IPS DF 6.9 (cell line): ENCODE results near the gene FAM171A1.

Experiments used
- DNase-seq: peaks from one replicate; pipeline ENCODE4 v3.0.0-alpha.2; 2013; ENCODE audit warnings: low read depth, low spot score
- H3K27ac ChIP-seq: one replicate; pipeline ENCODE4 v1.5.1; 2013; ENCODE audit warnings: low read length, control low read depth
- H3K27me3 ChIP-seq: 2 replicates; pipeline ENCODE4 v1.6.1; 2013; ENCODE audit warnings: mild to moderate bottlenecking, low read length; ENCODE audit not compliant: control insufficient read depth, insufficient read depth
- H3K36me3 ChIP-seq: 2 replicates; pipeline ENCODE4 v1.6.1; 2013; ENCODE audit warnings: low read length; ENCODE audit not compliant: control insufficient read depth, insufficient read depth
- H3K4me1 ChIP-seq: 2 replicates; pipeline ENCODE4 v1.6.1; 2013; ENCODE audit warnings: low read length; ENCODE audit not compliant: control insufficient read depth, insufficient read depth
- H3K4me3 ChIP-seq: 2 replicates; pipeline ENCODE4 v1.5.1; 2013; ENCODE audit warnings: mild to moderate bottlenecking, low read length
- H3K9me3 ChIP-seq: 2 replicates; pipeline ENCODE4 v1.6.1; 2013; ENCODE audit warnings: low read length, inconsistent platforms; ENCODE audit not compliant: control insufficient read depth, insufficient read depth
- WGBS: extraction: QIAGEN DNeasy Blood & Tissue Kit; methylation state at CpG from one replicate; pipeline ENCODE4 v1.1.7; 2013; ENCODE audit warnings: mixed read lengths, missing lambda C conversion rate; ENCODE audit not compliant: insufficient read length, insufficient coverage; 5-methylcytosine and 5-hydroxymethylcytosine counted together

The FAM171A1 gene

GRCh38 chr10:15180736-15181135 lies 190.4 kb downstream of the FAM171A1 start:
- no CpG with 5 or more reads among the region's 5 CpGs for WGBS
- DNase-seq: no peak
- no peaks in the 10 kb centered on the region for H3K36me3 ChIP-seq

GRCh38 chr10:15176269-15176668 lies 194.8 kb downstream of the FAM171A1 start:
- no peaks in the 10 kb centered on the region for H3K4me1 ChIP-seq
- H3K4me3 ChIP-seq: no peak overlapping the region
- H3K27ac ChIP-seq: no peak overlapping the region
- no peaks in the 10 kb centered on the region for H3K27me3 ChIP-seq
- H3K36me3 ChIP-seq: no peaks in the 10 kb centered on the region
- no peaks in the 10 kb centered on the region for H3K9me3 ChIP-seq
- no peak for DNase-seq
- no CpG with 5 or more reads among the region's 3 CpGs for WGBS

More at GRCh38 chr10:15180736-15181135, 190.4 kb downstream of the FAM171A1 start:
- no peaks in the 10 kb centered on the region for H3K9me3 ChIP-seq
- no peak overlapping the region for H3K4me3 ChIP-seq
- H3K27ac ChIP-seq: no peak overlapping the region
- H3K27me3 ChIP-seq: no peaks in the 10 kb centered on the region
- no peaks in the 10 kb centered on the region for H3K4me1 ChIP-seq

- no peaks in the 10 kb centered on the region for H3K4me1 ChIP-seq
- no peaks in the 10 kb centered on the region for H3K27me3 ChIP-seq
- no peak overlapping the region for H3K27ac ChIP-seq
- DNase-seq: no peak
- no CpG with 5 or more reads among the region's 6 CpGs for WGBS
- H3K4me3 ChIP-seq: no peak overlapping the region
- no peaks in the 10 kb centered on the region for H3K36me3 ChIP-seq
- no peaks in the 10 kb centered on the region for H3K9me3 ChIP-seq
Observed at GRCh38 chr10:15175587-15175986, 195.5 kb downstream of the FAM171A1 start.

- no peak overlapping the region for H3K4me3 ChIP-seq
- DNase-seq: no peak
- WGBS: no CpG with 5 or more reads among the region's 7 CpGs
- H3K9me3 ChIP-seq: no peaks in the 10 kb centered on the region
- H3K27ac ChIP-seq: no peak overlapping the region
- no peaks in the 10 kb centered on the region for H3K36me3 ChIP-seq
- no peaks in the 10 kb centered on the region; the same call in 1 of the 2 replicates for H3K4me1 ChIP-seq
- no peaks in the 10 kb centered on the region for H3K27me3 ChIP-seq
Observed at GRCh38 chr10:15172306-15172840, 198.7 kb downstream of the FAM171A1 start.

GRCh38 chr10:15169555-15170401 lies 201.3 kb downstream of the FAM171A1 start:
- DNase-seq: no peak
- H3K36me3 ChIP-seq: no peaks in the 10 kb centered on the region
- H3K4me1 ChIP-seq: no peaks in the 10 kb centered on the region; the same call in 1 of the 2 replicates
- H3K4me3 ChIP-seq: no peak overlapping the region
- WGBS: no CpG with 5 or more reads among the region's 16 CpGs
- H3K9me3 ChIP-seq: no peaks in the 10 kb centered on the region
- no peak overlapping the region for H3K27ac ChIP-seq
- H3K27me3 ChIP-seq: no peaks in the 10 kb centered on the region

GRCh38 chr10:15168786-15169554 lies 202.1 kb downstream of the FAM171A1 start:
- no peaks in the 10 kb centered on the region for H3K36me3 ChIP-seq
- WGBS: 100% methylated on average over 2 of the region's 44 CpGs
- no peaks in the 10 kb centered on the region; the same call in 1 of the 2 replicates for H3K4me1 ChIP-seq
- no peak overlapping the region for H3K27ac ChIP-seq
- H3K4me3 ChIP-seq: no peak overlapping the region
- H3K27me3 ChIP-seq: no peaks in the 10 kb centered on the region
- H3K9me3 ChIP-seq: no peaks in the 10 kb centered on the region
- peak; percentile 29 for DNase-seq

- Histone ChIP-seq H3K27me3 (no peaks in the 10 kb centered on the region), H3K4me1 (no peaks in the 10 kb centered on the region; the same call in 1 of the 2 replicates), H3K9me3 (no peaks in the 10 kb centered on the region), H3K36me3 (no peaks in the 10 kb centered on the region), H3K4me3 (peak within 1 kb of the TSS; percentile 77; the same call in 1 of the 2 replicates), H3K27ac (no peak within 1 kb of the TSS)
- peak; percentile 39 for DNase-seq
- WGBS: no CpG with 5 or more reads among the region's 70 CpGs
Observed at GRCh38 chr10:15168291-15168785, 202.8 kb downstream of the FAM171A1 start, which contains the start of gene NMT2. Gene NMT2 (minus strand): TSS chr10:15168693. CDS start chr10:15168612, 81 bp downstream.

GRCh38 chr10:15167411-15168290 lies 203.4 kb downstream of the FAM171A1 start:
- Histone ChIP-seq H3K27ac (no peak overlapping the region), H3K9me3 (no peaks in the 10 kb centered on the region), H3K27me3 (no peaks in the 10 kb centered on the region), H3K4me3 (peak overlapping the region; percentile 77; the same call in 1 of the 2 replicates), H3K4me1 (peaks cover 2% of the 10 kb centered on the region), H3K36me3 (no peaks in the 10 kb centered on the region)
- no CpG with 5 or more reads among the region's 54 CpGs for WGBS
- peak; percentile 9 for DNase-seq

- WGBS: no CpG with 5 or more reads among the region's 2 CpGs
- H3K4me1 ChIP-seq: peaks cover 2% of the 10 kb centered on the region
- no peak overlapping the region for H3K4me3 ChIP-seq
- H3K9me3 ChIP-seq: no peaks in the 10 kb centered on the region
- no peaks in the 10 kb centered on the region for H3K36me3 ChIP-seq
- DNase-seq: no peak
- H3K27ac ChIP-seq: no peak overlapping the region
- no peaks in the 10 kb centered on the region for H3K27me3 ChIP-seq
Observed at GRCh38 chr10:15166325-15166724, 204.8 kb downstream of the FAM171A1 start.
